ENCODE measurements around the gene ZSWIM6.
A peak's percentile ranks its signal among the peaks of the same experiment; 100 is the strongest.

ZSWIM6 gene

DNA sequence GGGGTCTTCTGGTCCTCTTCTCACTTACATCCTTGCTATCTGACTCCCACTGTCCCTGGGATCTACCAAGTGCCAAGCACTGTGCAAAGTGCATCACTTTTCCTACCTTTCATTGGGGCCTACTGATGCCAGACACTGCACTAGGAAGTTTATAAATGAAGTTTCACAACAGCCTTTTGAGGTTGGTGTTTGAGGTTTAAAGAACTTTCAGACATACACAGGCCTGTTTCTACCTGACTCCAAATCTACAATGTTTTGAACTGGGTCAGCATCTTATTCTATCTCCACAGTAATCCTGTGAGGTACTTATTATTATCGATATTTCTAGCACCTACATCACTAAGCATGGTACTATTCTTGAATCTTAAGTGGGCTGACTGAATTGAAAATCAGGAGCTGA, 227.7 kb downstream of the ZSWIM6 start:
- no peak for DNase-seq

GRCh38 chr5:61563401-61563800, 231.3 kb downstream of the ZSWIM6 start:
- no peak for DNase-seq

DNA sequence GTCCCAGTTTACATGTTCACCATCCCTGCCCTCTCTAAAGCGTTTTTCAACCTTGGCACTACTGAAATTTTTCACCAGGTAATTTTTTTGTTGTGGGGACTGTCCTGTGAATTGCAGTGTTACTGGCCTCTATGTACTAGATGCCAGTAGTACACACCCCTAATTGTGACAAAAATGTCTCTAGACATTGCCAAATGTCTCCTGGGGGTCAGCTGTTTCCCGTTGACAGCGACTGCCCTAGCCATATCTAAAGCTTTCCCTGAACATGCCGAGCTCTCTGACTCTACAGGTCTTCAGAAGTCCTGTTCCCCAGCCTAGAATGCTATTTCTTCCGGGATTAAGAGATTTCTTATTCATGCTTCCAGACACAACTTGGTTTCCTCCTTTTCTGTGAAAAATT, 235.3 kb downstream of the ZSWIM6 start:
- DNase-seq: no peak

DNA sequence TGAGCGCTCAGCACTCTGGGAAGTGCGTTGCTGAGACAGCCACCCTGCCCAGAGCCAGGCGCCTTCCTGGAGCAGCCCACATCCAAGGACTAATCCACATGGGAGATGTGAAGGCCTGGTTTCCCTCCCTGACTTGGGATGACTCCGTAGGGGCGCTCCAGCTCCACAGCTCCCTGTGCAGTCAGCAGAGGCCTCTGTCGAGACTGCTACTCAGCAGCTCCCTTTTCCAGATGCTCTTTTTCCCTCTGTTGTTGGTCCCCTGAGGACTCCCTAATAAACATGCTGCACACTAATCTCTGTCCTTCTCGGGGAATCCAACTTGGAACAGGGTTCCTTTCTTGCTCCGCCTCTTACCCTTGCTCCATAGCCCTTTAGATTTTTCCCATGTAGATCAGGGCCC, 237.3 kb downstream of the ZSWIM6 start:
- DNase-seq: no peak

- no peak for DNase-seq
These were observed 238.7 kb downstream of the ZSWIM6 start for GRCh38 chr5:61570767-61571166.

DNA sequence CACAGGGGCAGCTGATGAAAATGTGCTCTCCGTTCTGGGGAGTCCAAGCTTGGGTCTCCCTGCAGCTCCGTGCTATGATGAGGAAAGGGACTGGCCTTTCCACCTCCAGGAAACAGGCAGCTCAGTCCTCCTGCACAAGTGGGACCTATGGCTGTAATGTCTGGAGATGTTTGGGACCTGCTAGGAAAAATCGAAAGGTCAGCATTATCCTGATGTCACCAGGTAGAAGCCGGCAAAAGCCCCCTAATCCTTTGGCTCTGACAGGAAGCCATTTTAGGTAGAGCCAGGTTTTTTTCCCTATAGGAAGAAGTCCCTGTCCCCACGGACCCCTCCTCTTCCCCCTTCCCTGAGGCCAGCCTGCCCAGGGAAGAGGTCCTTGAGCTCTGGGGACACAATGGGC, 240.9 kb downstream of the ZSWIM6 start:
- DNase-seq: no peak

DNA sequence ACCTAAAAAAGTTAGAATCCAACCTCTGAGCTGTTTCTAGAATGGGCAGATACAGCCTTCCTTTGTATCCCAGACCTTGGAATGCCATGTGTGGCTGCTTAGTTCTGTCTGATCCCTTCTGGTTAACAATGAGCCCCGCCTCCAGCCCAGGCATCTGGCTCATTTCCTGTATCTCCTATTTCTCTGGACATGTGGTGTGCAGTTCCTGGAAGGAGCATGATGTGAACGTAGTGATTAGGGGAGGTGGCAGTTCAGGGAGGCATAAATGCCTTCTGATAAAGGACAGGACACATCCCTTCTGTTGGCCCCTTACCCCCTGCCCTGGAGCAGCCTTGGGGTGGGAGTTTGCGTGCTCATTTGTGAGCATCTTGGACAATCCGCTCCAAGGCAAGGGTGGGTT, 243.0 kb downstream of the ZSWIM6 start:
- DNase-seq: peak; percentile 61

DNA sequence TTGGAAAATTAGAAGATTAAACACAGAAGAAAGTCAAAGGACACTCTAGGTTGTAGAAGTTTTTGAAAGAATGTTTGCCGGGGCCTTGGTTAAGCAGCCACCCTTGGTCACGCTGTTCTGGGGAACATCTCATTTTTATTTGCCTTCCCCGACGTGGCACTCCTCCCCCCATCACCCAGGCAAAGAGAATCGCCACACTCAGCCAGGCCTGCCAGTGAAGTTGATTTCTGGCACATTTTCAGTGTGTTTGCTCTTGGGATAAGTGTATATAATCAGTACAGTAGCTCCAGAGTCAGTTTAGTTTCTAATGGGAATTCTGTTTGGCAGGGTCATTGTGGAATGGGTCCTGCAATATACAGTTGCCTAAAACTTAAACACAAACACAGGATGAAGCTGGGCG, 243.5 kb downstream of the ZSWIM6 start:
- DNase-seq: no peak

- no peak for DNase-seq
These were observed 244.5 kb downstream of the ZSWIM6 start for GRCh38 chr5:61576556-61576955.

DNA sequence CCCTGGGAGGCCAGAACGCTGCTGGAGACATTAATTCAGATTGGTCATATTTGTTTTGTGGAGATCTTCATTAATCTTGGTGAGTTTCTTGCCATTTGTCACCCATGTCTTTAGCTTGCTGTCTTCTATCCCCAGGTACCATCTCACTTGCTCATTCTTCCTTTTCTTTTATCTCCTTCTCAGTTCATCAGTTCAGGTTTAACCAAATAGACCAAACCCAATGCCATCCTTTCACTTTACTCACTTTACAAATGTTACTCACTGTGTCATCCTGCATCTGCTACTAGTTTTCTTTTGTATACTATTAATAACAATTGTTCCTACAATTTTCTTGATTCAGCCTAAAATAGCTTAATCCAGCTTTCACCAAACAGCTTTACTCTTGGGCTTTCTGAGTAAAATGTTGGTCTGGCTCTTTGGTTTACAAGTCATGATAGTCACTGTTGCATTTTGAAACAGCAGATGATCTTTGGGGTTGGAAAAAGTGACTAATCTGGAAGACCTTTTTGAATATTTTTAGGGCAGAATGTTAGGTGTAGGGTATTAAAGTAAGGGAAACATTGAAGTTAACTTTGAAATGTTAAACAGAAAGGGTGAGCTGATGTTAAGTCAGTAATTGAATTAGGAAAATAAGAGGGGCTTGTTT, 246.9 kb downstream of the ZSWIM6 start:
- no peak for DNase-seq

DNA sequence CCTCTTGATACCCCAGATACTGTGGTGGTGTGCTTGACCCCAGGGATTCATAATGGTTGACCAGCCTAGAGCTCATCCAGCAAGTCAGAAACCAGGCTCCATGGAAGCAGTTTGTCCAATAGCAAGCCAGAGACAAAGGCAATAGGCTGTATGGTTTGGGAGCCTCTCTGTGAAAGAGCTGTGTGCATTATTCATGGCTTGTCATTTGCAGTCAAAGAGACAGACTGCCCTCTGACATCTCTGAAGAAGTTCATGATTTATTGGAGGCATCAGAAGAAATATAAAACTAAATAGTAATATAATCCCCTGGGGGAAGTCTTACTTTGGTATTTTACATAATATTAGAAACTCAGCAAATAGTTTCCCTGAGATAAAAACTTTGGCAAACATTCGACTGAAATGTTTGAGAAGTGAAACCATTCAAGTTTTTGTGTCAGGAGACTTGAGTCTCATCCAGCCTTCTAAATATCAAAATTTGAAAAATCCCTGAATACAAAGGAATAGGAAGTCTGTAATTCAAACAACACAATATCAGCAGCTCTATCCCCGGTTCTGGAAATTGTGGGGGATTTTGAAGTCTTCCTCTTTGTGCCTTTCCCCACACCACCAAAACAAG, 250.3 kb downstream of the ZSWIM6 start:
- no peak for DNase-seq

- DNase-seq: no peak
These were observed 250.8 kb downstream of the ZSWIM6 start for GRCh38 chr5:61582887-61583286.

DNA sequence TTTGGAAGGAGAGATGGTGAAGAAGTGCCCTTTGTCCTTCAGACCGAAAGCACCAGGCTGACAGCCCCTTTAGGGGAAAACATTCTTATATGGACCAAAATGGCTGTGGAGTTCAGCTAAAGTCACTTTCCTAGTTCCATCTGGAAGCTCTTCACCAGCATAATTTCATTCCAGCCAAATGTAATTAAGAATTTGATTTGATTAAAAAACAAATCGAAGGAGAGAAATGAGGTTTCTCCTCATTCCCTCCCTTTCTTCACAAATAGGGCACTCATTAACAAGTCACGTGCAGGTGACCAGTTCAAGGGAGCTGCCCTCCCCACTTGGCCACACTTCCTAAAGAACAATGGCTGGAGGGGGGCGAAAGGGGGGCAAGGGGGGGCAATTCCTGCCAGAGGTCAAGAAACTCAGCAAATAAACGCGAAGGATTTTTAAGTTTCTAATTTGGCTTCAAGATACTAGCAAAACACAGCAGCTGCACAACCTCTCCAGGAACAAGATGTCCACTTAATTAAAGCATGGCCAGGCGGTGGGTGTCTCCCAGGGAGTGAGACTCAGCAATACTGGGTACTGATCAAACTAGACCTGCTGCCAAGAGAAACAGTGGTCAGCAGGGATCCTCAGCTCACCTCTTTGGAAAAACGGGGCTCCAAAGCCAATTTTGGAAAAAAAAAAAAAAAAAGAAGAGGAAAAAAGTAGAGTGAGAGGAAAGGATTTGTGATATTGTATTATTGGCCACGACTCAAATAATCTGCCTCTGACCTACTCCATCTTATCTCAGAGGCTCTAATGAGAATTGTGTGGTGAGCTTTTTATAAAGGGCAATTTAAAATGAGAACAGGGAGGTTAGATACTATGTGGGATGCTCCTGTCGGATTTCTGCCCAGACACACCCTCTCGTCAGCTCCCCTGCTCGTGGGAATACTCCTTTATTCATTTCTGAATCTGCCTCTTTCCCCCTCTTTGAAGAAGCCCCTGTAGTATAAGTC, 254.3 kb downstream of the ZSWIM6 start:
- no peak for DNase-seq

DNA sequence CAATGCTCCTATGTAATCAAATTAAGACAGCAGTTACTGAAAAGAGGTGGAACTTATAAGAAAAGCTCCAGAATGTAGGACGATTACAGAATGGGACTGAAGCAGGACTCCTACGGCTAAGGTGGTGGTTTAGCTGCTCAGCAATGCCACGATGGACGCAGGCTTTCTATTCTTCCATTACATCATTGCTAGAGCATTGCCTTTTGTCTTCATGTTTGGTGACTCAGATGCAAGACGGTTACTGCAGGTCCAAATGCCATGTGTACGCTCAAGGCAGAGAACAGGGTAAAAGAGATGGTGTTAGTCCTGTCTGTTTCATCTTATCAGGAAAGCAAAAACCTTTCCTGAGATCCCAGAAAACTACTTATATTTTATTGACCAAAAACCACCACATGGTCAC, 255.1 kb downstream of the ZSWIM6 start:
- no peak for DNase-seq

- DNase-seq: no peak
These were observed 256.2 kb downstream of the ZSWIM6 start for GRCh38 chr5:61588216-61588615.

DNA sequence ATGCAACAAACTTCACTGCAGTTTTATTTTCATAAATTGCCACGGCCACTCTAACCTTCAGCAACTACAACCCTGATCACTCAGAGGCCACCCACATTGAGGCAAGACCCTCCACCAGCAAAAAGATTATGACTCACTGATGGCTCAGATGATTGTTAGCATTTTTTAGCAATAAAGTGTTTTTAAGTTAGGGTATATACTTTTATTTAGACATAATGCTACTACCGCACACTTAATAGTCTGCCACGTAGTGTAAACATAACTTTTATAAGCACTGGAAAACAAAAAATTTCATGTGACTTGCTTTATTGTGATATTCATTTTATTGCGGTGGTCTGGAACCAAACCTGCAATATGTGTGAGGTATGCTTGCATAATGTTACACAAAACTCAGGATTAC, 257.9 kb downstream of the ZSWIM6 start:
- no peak for DNase-seq

DNA sequence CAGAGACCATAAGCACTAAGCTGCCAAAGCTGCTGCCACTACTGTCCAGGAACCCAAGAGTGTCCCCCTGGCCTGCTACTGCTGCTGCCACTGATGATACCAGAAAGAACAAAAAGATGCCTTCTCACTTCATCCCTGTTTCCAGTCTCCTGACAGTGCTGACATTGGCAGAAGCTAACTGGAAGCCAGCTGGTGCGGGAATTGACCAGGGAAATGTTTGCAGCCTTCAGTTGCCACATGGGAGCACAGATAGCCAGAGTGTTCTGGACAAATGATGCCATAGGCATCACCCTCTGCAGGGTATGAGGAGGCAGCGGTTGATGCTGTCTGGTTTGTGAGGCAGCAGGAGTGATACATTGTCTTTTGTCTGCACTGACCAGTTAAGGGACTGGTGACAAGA, 258.4 kb downstream of the ZSWIM6 start:
- no peak for DNase-seq

DNA sequence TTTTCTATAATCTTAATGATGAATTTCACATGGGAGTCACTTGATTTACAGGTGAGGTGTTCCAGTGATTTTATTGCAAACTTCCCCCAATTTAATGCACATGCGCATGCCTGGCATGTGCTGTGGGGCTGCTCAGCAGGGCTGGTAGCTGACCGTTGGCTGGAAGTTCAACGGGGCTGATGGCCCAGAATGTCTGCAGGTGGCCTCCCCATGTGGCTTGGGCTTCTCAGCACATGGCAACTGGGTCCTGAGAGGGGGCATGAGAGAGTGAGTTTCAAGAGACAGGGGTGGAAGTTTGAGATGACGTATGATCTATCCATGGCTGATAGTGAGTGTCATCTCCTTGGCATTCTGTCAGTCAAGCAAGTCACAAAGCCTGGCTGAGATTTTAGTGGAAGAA, 259.8 kb downstream of the ZSWIM6 start:
- no peak for DNase-seq

DNA sequence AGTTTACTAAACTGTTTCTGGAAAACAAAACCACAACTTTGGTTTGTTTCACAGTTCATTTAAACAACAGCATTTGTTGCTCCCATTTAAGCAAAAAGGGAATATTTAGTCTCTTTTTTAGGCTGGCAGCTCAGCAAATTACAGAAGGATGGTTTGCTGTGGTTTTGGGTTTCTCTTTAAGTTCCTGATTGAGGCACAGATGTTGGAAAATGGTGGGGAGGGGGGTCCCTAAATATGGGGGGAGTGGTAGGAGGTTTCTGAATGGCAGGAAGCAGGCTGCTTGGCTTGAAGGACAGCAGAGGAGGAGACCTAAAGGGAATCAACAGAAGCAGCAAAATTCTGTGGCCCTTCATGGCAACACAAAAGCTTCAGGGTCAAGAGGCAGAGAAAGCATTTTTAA, 263.4 kb downstream of the ZSWIM6 start:
- no peak for DNase-seq

All from left hindlimb (tissue), 1 donor.